SU-DHL-6 (cell line): ENCODE measurements around the gene SLC5A2.
"Not testable (repeated sequence)": the region's sequence is repeated elsewhere in the genome, so short reads cannot be mapped to it uniquely, and the experiment has no call there.

ENCODE experiments used
- H2AFZ ChIP-seq: fragments of 200-600 bp; sonication (generic); 2 replicates; pipeline ENCODE4 v1.6.1; 2014; ENCODE audit warnings: low read depth, mild to moderate bottlenecking, moderate library complexity, mixed read lengths, antibody characterized with exemption, low read length; ENCODE audit not compliant: severe bottlenecking
- H3F3A ChIP-seq: fragments of 200-600 bp; shearing (Covaris generic); 2 replicates; pipeline ENCODE4 v1.6.0; 2016; ENCODE audit warnings: antibody characterized with exemption, mild to moderate bottlenecking; ENCODE audit not compliant: insufficient read depth
- H3K27ac ChIP-seq: fragments of 200-600 bp; sonication (generic); 2 replicates; pipeline ENCODE4 v1.5.1; 2016; ENCODE audit warnings: low read depth, mild to moderate bottlenecking, low read length, moderate library complexity, mixed read lengths
- H3K27me3 ChIP-seq: fragments of 200-600 bp; sonication (generic), shearing (Covaris generic); 2 replicates; pipeline ENCODE4 v1.6.0; 2014; ENCODE audit warnings: mild to moderate bottlenecking, low read length
- H3K36me3 ChIP-seq: fragments of 200-600 bp; sonication (generic); 2 replicates; pipeline ENCODE4 v1.6.1; 2014; ENCODE audit warnings: mild to moderate bottlenecking, low read length, mixed read lengths
- H3K4me2 ChIP-seq: fragments of 300-600, 200-600 bp; shearing (Covaris generic), sonication (generic); 2 replicates; pipeline ENCODE4 v1.6.0; 2014; ENCODE audit warnings: low read length, low read depth, mild to moderate bottlenecking; ENCODE audit not compliant: poor library complexity, severe bottlenecking
- H3K4me3 ChIP-seq: fragments of 200-600 bp; sonication (generic); 2 replicates; pipeline ENCODE4 v1.5.1; 2014; ENCODE audit warnings: antibody characterized with exemption, low read length, mild to moderate bottlenecking, mixed read lengths; ENCODE audit not compliant: insufficient read depth, poor library complexity, severe bottlenecking
- H3K79me2 ChIP-seq: fragments of 200-600 bp; sonication (generic); 2 replicates; pipeline ENCODE4 v1.6.1; 2014; ENCODE audit warnings: mild to moderate bottlenecking, low read length, moderate library complexity; ENCODE audit not compliant: insufficient read depth
- H3K9ac ChIP-seq: fragments of 200-600 bp; sonication (generic); 2 replicates; pipeline ENCODE4 v1.7.0; 2014; ENCODE audit warnings: mild to moderate bottlenecking, low read length
- H3K9me2 ChIP-seq: fragments of 200-600 bp; sonication (generic); replicated peaks from 2 replicates; pipeline ENCODE4 v1.6.1; 2014; ENCODE audit warnings: low read length; ENCODE audit not compliant: insufficient read depth
- H3K9me3 ChIP-seq: fragments of 200-600 bp; sonication (generic); 2 replicates; pipeline ENCODE4 v1.6.1; 2014; ENCODE audit warnings: low read length, mixed read lengths; ENCODE audit not compliant: insufficient read depth
- H4K20me1 ChIP-seq: fragments of 200-600 bp; sonication (generic); 2 replicates; pipeline ENCODE4 v1.6.1; 2014; ENCODE audit warnings: low read depth, mild to moderate bottlenecking, antibody characterized with exemption, low read length, moderate library complexity, mixed read lengths
- CTCF ChIP-seq: fragments of 200-600 bp; sonication (generic); IDR thresholded peaks from one replicate; pipeline ENCODE4 v1.5.1; 2017; ENCODE audit warnings: antibody characterized with exemption, mild to moderate bottlenecking, low read length, moderate library complexity; ENCODE audit not compliant: insufficient read depth, poor library complexity, severe bottlenecking
- EZH2phosphoT487 ChIP-seq: fragments of 200-600 bp; sonication (generic), shearing (Covaris generic); conservative IDR thresholded peaks from 2 replicates; pipeline ENCODE4 v1.6.1; 2018; ENCODE audit warnings: mild to moderate bottlenecking, antibody characterized with exemption, low read length, moderate library complexity, mixed read lengths

The SLC5A2 gene

GRCh38 chr16:31479751-31480150, 3.2 kb upstream of the SLC5A2 start:
- H3K4me2 ChIP-seq = no peak overlapping the region
- TF ChIP-seq CTCF (no peak), EZH2phosphoT487 (no peak)
- no peaks in the 10 kb centered on the region for H3K36me3 ChIP-seq
- no peak overlapping the region for H2AFZ ChIP-seq
- no peaks in the 10 kb centered on the region for H3K9me3 ChIP-seq
- H3K79me2 ChIP-seq = no peaks in the 10 kb centered on the region
- H3K9me2 ChIP-seq = no peaks in the 10 kb centered on the region
- no peak overlapping the region for H3K27ac ChIP-seq
- H4K20me1 ChIP-seq = no peaks in the 10 kb centered on the region
- no peaks in the 10 kb centered on the region for H3K27me3 ChIP-seq
- no peak overlapping the region for H3K9ac ChIP-seq
- no peaks in the 10 kb centered on the region for H3F3A ChIP-seq
- H3K4me3 ChIP-seq = no peak overlapping the region

- no peak overlapping the region for H2AFZ ChIP-seq
- H3K9me3 ChIP-seq = no peaks in the 10 kb centered on the region
- no peak for TF ChIP-seq EZH2phosphoT487
- no peak for TF ChIP-seq CTCF
- no peaks in the 10 kb centered on the region for H3K9me2 ChIP-seq
- H3K9ac ChIP-seq = no peak overlapping the region
- no peaks in the 10 kb centered on the region for H3K79me2 ChIP-seq
- no peak overlapping the region for H3K27ac ChIP-seq
- no peaks in the 10 kb centered on the region for H3K27me3 ChIP-seq
- no peaks in the 10 kb centered on the region for H3K36me3 ChIP-seq
- no peaks in the 10 kb centered on the region for H3F3A ChIP-seq
- no peaks in the 10 kb centered on the region for H4K20me1 ChIP-seq
- H3K4me3 ChIP-seq = no peak overlapping the region
- no peak overlapping the region for H3K4me2 ChIP-seq
Measured at GRCh38 chr16:31480851-31481536, 1.9 kb upstream of the SLC5A2 start.

GRCh38 chr16:31484048-31484447, 1.1 kb downstream of the SLC5A2 start:
- H3K4me3 ChIP-seq, H2AFZ ChIP-seq, H3K36me3 ChIP-seq, H3K4me2 ChIP-seq, H3F3A ChIP-seq, H3K27ac ChIP-seq, H3K27me3 ChIP-seq, H3K9me3 ChIP-seq, H3K79me2 ChIP-seq, H3K9ac ChIP-seq, H4K20me1 ChIP-seq, H3K9me2 ChIP-seq: not testable (repeated sequence)

- Histone ChIP-seq H3K79me2 (no peaks in the 10 kb centered on the region), H3K27me3 (no peaks in the 10 kb centered on the region), H3K9ac (no peak overlapping the region), H3K9me3 (no peaks in the 10 kb centered on the region), H3K4me2 (no peak overlapping the region), H2AFZ (no peak overlapping the region), H3K36me3 (no peaks in the 10 kb centered on the region), H3K4me3 (no peak overlapping the region), H3K9me2 (no peaks in the 10 kb centered on the region), H3K27ac (no peak overlapping the region), H4K20me1 (no peaks in the 10 kb centered on the region), H3F3A (no peaks in the 10 kb centered on the region)
- TF ChIP-seq EZH2phosphoT487 = no peak
- no peak for TF ChIP-seq CTCF
Measured at GRCh38 chr16:31484491-31485171, 1.7 kb downstream of the SLC5A2 start.
